Activated naive CD4-positive, alpha-beta T cell treated with anti-CD3 and anti-CD28 coated beads, Interleukin-2, amount 50 U/mL, for 24 hours (primary cell): ENCODE measurements around the gene ROBO2.

ENCODE experiments used
- H3K27ac Mint-ChIP-seq: one replicate; pipeline ENCODE4 v1.8.0; 2021; ENCODE audit warnings: mild to moderate bottlenecking, mixed read lengths
- H3K27me3 Mint-ChIP-seq: one replicate; pipeline ENCODE4 v1.8.0; 2021; ENCODE audit warnings: mixed read lengths
- H3K36me3 Mint-ChIP-seq: one replicate; pipeline ENCODE4 v1.8.0; 2021; ENCODE audit warnings: mixed read lengths
- H3K4me1 Mint-ChIP-seq: one replicate; pipeline ENCODE4 v1.8.0; 2021; ENCODE audit warnings: mixed read lengths
- H3K4me3 Mint-ChIP-seq: one replicate; pipeline ENCODE4 v1.8.0; 2021; ENCODE audit warnings: mild to moderate bottlenecking, mixed read lengths
- H3K9me3 Mint-ChIP-seq: one replicate; pipeline ENCODE4 v1.8.0; 2021; ENCODE audit warnings: mixed read lengths

Gene ROBO2

GRCh38 chr3:77446761-77447160 is 406.9 kb downstream of the ROBO2 start:
- Mint-ChIP-seq H3K4me1 (no peaks in the 10 kb centered on the region), H3K27ac (no peak overlapping the region), H3K4me3 (no peak overlapping the region), H3K27me3 (no peaks in the 10 kb centered on the region), H3K9me3 (peaks cover 10% of the 10 kb centered on the region), H3K36me3 (no peaks in the 10 kb centered on the region)

- H3K4me1 Mint-ChIP-seq = no peaks in the 10 kb centered on the region
- no peaks in the 10 kb centered on the region for H3K27me3 Mint-ChIP-seq
- H3K9me3 Mint-ChIP-seq = peaks cover 24% of the 10 kb centered on the region
- H3K4me3 Mint-ChIP-seq = no peak overlapping the region
- H3K27ac Mint-ChIP-seq = no peak overlapping the region
- H3K36me3 Mint-ChIP-seq = no peaks in the 10 kb centered on the region
Observed at GRCh38 chr3:77449459-77450350, 409.8 kb downstream of the ROBO2 start.

- H3K4me3 Mint-ChIP-seq = no peak overlapping the region
- peaks cover 26% of the 10 kb centered on the region for H3K9me3 Mint-ChIP-seq
- no peaks in the 10 kb centered on the region for H3K36me3 Mint-ChIP-seq
- H3K27me3 Mint-ChIP-seq = no peaks in the 10 kb centered on the region
- no peak overlapping the region for H3K27ac Mint-ChIP-seq
- no peaks in the 10 kb centered on the region for H3K4me1 Mint-ChIP-seq
Observed at GRCh38 chr3:77456431-77456830, 416.5 kb downstream of the ROBO2 start.

- Mint-ChIP-seq H3K36me3 (no peaks in the 10 kb centered on the region), H3K4me3 (no peak overlapping the region), H3K27ac (no peak overlapping the region), H3K9me3 (peaks cover 26% of the 10 kb centered on the region), H3K27me3 (no peaks in the 10 kb centered on the region), H3K4me1 (no peaks in the 10 kb centered on the region)
Observed at GRCh38 chr3:77456906-77457305, 417.0 kb downstream of the ROBO2 start.

GRCh38 chr3:77459926-77460325 is 420.0 kb downstream of the ROBO2 start:
- Mint-ChIP-seq H3K27ac (no peak overlapping the region), H3K4me3 (no peak overlapping the region), H3K27me3 (no peaks in the 10 kb centered on the region), H3K36me3 (no peaks in the 10 kb centered on the region), H3K9me3 (peaks cover 12% of the 10 kb centered on the region), H3K4me1 (no peaks in the 10 kb centered on the region)

GRCh38 chr3:77460326-77460725 is 420.4 kb downstream of the ROBO2 start:
- Mint-ChIP-seq H3K27me3 (no peaks in the 10 kb centered on the region), H3K4me1 (no peaks in the 10 kb centered on the region), H3K27ac (no peak overlapping the region), H3K9me3 (peaks cover 12% of the 10 kb centered on the region), H3K4me3 (no peak overlapping the region), H3K36me3 (no peaks in the 10 kb centered on the region)

- no peak overlapping the region for H3K4me3 Mint-ChIP-seq
- H3K4me1 Mint-ChIP-seq = no peaks in the 10 kb centered on the region
- H3K27ac Mint-ChIP-seq = no peak overlapping the region
- no peaks in the 10 kb centered on the region for H3K36me3 Mint-ChIP-seq
- peaks cover 12% of the 10 kb centered on the region for H3K9me3 Mint-ChIP-seq
- H3K27me3 Mint-ChIP-seq = no peaks in the 10 kb centered on the region
Observed at GRCh38 chr3:77462951-77463350, 423.1 kb downstream of the ROBO2 start.

GRCh38 chr3:77464111-77464688 is 424.3 kb downstream of the ROBO2 start:
- H3K4me3 Mint-ChIP-seq = no peak overlapping the region
- H3K9me3 Mint-ChIP-seq = peaks cover 12% of the 10 kb centered on the region
- no peaks in the 10 kb centered on the region for H3K27me3 Mint-ChIP-seq
- H3K27ac Mint-ChIP-seq = no peak overlapping the region
- H3K4me1 Mint-ChIP-seq = no peaks in the 10 kb centered on the region
- no peaks in the 10 kb centered on the region for H3K36me3 Mint-ChIP-seq

GRCh38 chr3:77466562-77467115 is 426.7 kb downstream of the ROBO2 start:
- H3K27me3 Mint-ChIP-seq = no peaks in the 10 kb centered on the region
- H3K9me3 Mint-ChIP-seq = peaks cover 8% of the 10 kb centered on the region
- H3K4me3 Mint-ChIP-seq = no peak overlapping the region
- no peak overlapping the region for H3K27ac Mint-ChIP-seq
- no peaks in the 10 kb centered on the region for H3K4me1 Mint-ChIP-seq
- H3K36me3 Mint-ChIP-seq = no peaks in the 10 kb centered on the region

- Mint-ChIP-seq H3K9me3 (peaks cover 10% of the 10 kb centered on the region), H3K4me3 (no peak overlapping the region), H3K27me3 (no peaks in the 10 kb centered on the region), H3K27ac (no peak overlapping the region), H3K36me3 (no peaks in the 10 kb centered on the region), H3K4me1 (no peaks in the 10 kb centered on the region)
Observed at GRCh38 chr3:77467702-77468625, 428.1 kb downstream of the ROBO2 start.

GRCh38 chr3:77468626-77469020 is 428.7 kb downstream of the ROBO2 start:
- Mint-ChIP-seq H3K9me3 (peaks cover 10% of the 10 kb centered on the region), H3K36me3 (no peaks in the 10 kb centered on the region), H3K4me1 (no peaks in the 10 kb centered on the region), H3K27ac (no peak overlapping the region), H3K27me3 (no peaks in the 10 kb centered on the region), H3K4me3 (no peak overlapping the region)

- Mint-ChIP-seq H3K27me3 (no peaks in the 10 kb centered on the region), H3K9me3 (peaks cover 15% of the 10 kb centered on the region), H3K27ac (no peak overlapping the region), H3K4me3 (no peak overlapping the region), H3K36me3 (peaks cover 2% of the 10 kb centered on the region), H3K4me1 (no peaks in the 10 kb centered on the region)
Observed at GRCh38 chr3:77475507-77475906, 435.6 kb downstream of the ROBO2 start.

- peaks cover 2% of the 10 kb centered on the region for H3K36me3 Mint-ChIP-seq
- no peak overlapping the region for H3K27ac Mint-ChIP-seq
- H3K27me3 Mint-ChIP-seq = no peaks in the 10 kb centered on the region
- H3K4me1 Mint-ChIP-seq = no peaks in the 10 kb centered on the region
- peaks cover 10% of the 10 kb centered on the region for H3K9me3 Mint-ChIP-seq
- no peak overlapping the region for H3K4me3 Mint-ChIP-seq
Observed at GRCh38 chr3:77479021-77479420, 439.1 kb downstream of the ROBO2 start.

GRCh38 chr3:77489216-77489615 is 449.3 kb downstream of the ROBO2 start:
- Mint-ChIP-seq H3K27me3 (no peaks in the 10 kb centered on the region), H3K36me3 (no peaks in the 10 kb centered on the region), H3K4me3 (no peak overlapping the region), H3K9me3 (peaks cover 16% of the 10 kb centered on the region), H3K4me1 (no peaks in the 10 kb centered on the region), H3K27ac (no peak overlapping the region)

GRCh38 chr3:77491961-77492360 is 452.1 kb downstream of the ROBO2 start:
- no peaks in the 10 kb centered on the region for H3K27me3 Mint-ChIP-seq
- no peak overlapping the region for H3K27ac Mint-ChIP-seq
- no peaks in the 10 kb centered on the region for H3K36me3 Mint-ChIP-seq
- H3K4me3 Mint-ChIP-seq = no peak overlapping the region
- no peaks in the 10 kb centered on the region for H3K4me1 Mint-ChIP-seq
- peaks cover 8% of the 10 kb centered on the region for H3K9me3 Mint-ChIP-seq
